Measurements from ENCODE around the gene EHBP1L1. TPM values are rescaled to one million over a fixed set of nuclear protein-coding genes. Genes with fewer than 3 reads are reported as not detected.

The EHBP1L1 gene
- total RNA-seq, 2 experiments from 2014 or later = 69.2 to 96.7 TPM

Small RNA genes lying within 50 kb of the gene (microRNA-seq; reads per million reads assigned to microRNA genes)
- not detected for gene MIR4690 (ENCODE audit: borderline microRNAs expressed, borderline replicate concordance)

Other genes starting within 250 kb of the EHBP1L1 start
- gene DPF2, start 242.2 kb upstream of the EHBP1L1 start, total RNA-seq = 10 to 100 TPM; 61.1 to 75.6 TPM
- under 1 TPM; 0.42 to 0.79 TPM for gene TIGD3, start 221.3 kb upstream of the EHBP1L1 start, total RNA-seq
- gene SLC25A45, start 193.4 kb upstream of the EHBP1L1 start, total RNA-seq = 10 to 100 TPM; 40.9 TPM
- gene FRMD8, start 189.4 kb upstream of the EHBP1L1 start, total RNA-seq = 10 to 100 TPM; 49.5 to 52.1 TPM
- 100 to 1,000 TPM; 463 to 610 TPM for gene NEAT1, start 153.3 kb upstream of the EHBP1L1 start, total RNA-seq
- gene MALAT1, start 77.0 kb upstream of the EHBP1L1 start, total RNA-seq = 1,000 to 10,000 TPM; 7,183 to 8,252 TPM
- gene SCYL1, start 51.0 kb upstream of the EHBP1L1 start, total RNA-seq = 10 to 100 TPM; 59.1 to 62.1 TPM
- gene LTBP3, start 17.7 kb upstream of the EHBP1L1 start, total RNA-seq = 10 to 100 TPM; 80.2 to 92.5 TPM
- 10 to 100 TPM; 32.4 to 35.4 TPM for gene ZNRD2, start 5.6 kb upstream of the EHBP1L1 start, total RNA-seq
- gene FAM89B, start 3.5 kb upstream of the EHBP1L1 start, total RNA-seq = 10 to 100 TPM; 34.1 to 42.1 TPM
- gene KCNK7, start 19.7 kb downstream of the EHBP1L1 start, total RNA-seq = 1 to 10 TPM in 1 of 2 experiments, under 1 TPM in 1; 1.00 to 3.3 TPM
- gene MAP3K11, start 38.2 kb downstream of the EHBP1L1 start, total RNA-seq = 10 to 100 TPM; 61.0 to 67.1 TPM
- gene PCNX3, start 39.7 kb downstream of the EHBP1L1 start, total RNA-seq = 10 to 100 TPM; 47.7 to 50.2 TPM
- gene SIPA1, start 62.0 kb downstream of the EHBP1L1 start, total RNA-seq = 100 to 1,000 TPM; 229 to 235 TPM
- gene RELA, start 86.9 kb downstream of the EHBP1L1 start, total RNA-seq = 10 to 100 TPM; 76.7 to 79.8 TPM
- gene KAT5, start 136.2 kb downstream of the EHBP1L1 start, total RNA-seq = 10 to 100 TPM; 60.8 to 72.3 TPM
- 10 to 100 TPM; 74.9 to 86.3 TPM for gene RNASEH2C, start 144.7 kb downstream of the EHBP1L1 start, total RNA-seq
- 10 to 100 TPM; 17.4 to 20.2 TPM for gene AP5B1, start 204.9 kb downstream of the EHBP1L1 start, total RNA-seq
- gene OVOL1, start 211.0 kb downstream of the EHBP1L1 start, total RNA-seq = not detected

Data from activated CD4-positive, alpha-beta T cell treated with anti-CD3 and anti-CD28 coated beads, Interleukin-2, amount 10 ng/mL, durations not matched to agents 7 days and 5 days (primary cell).